ENCODE measurements around the gene ADRA2A.

ADRA2A gene

GRCh38 chr10:111083222-111084095, 6.6 kb downstream of the ADRA2A start:
- no peak for DNase-seq (ENCODE audit: low spot score)

- no peak for DNase-seq (ENCODE audit: low spot score)
Measured at GRCh38 chr10:111084366-111085255, 7.8 kb downstream of the ADRA2A start.

GRCh38 chr10:111085690-111086353, 9.0 kb downstream of the ADRA2A start:
- no peak for DNase-seq (ENCODE audit: low spot score)

- no peak for DNase-seq (ENCODE audit: low spot score)
Measured at GRCh38 chr10:111086574-111086973, 9.7 kb downstream of the ADRA2A start.

- DNase-seq (ENCODE audit: low spot score) = no peak
Measured at GRCh38 chr10:111087331-111087756, 10.5 kb downstream of the ADRA2A start.

- no peak for DNase-seq (ENCODE audit: low spot score)
Measured at GRCh38 chr10:111087968-111088505, 11.2 kb downstream of the ADRA2A start.

DNA sequence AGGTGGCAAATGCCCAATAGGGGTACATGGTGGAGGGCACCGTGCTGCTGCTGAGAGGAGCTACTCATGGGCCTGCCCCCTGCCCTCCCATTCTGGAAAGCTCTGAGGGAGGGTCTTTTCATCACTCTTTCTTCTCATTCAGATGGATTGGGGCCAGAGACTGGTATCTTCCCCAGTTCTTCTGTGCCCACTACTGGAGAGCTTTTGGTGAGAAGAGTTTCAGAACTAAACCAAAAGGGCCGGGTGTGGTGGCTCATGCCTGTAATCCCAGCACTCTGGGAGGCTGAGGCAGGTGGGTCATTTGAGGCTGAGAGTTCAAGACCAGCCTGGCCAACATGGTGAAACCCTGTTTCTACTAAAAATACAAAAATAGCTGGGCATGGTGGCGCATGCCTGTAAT, 12.5 kb downstream of the ADRA2A start:
- no peak for DNase-seq (ENCODE audit: low spot score)

DNA sequence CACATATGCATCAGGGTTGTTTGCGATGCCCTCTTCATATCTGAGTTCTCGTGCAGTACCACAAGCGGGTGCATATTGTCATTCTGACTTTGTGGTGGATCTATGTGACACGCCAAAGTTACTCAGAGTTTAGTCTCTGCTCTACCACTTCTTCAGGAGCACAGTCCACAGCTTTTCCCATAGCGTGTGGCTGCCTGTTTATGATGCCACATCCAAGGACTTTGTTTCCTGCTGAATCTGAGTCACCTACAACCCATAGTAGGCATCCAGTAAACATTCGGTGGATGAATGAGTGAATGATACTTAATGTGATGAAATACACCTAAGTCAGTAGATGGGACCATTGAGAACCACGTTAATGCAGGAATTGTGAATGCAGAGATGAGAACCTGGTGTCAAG, 15.0 kb downstream of the ADRA2A start:
- no peak for DNase-seq (ENCODE audit: low spot score)

DNA sequence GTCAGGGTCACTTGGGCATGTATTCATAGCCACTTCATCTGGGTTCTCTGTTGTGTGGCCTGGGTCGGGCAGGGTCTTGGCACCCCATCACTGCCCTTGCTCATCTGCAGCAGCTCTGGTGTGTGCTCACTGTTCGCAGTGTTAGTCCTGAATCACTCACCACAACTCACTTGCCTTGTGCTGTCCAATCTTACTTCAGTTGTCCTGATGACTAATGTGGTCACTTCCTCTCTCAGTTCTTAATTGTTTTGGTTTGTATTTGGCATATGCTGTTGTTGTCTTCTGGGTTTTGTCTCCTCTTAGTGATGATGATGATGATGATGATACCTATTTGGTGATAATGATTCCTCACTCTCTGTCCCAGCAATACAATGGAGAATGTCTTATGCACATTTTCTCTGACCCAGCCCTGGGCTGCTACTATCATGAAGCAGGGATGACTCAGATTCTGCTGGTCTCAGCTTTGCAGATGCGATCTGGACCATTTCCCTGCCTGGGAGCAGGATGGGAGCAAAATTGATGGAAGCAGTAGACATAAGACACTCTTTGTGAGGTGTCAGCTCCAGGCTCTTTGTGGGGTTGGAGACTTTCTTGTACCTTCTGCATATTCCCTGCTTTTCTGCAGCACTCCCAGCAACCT, 17.0 kb downstream of the ADRA2A start:
- no peak for DNase-seq (ENCODE audit: low spot score)

GRCh38 chr10:111098679-111099437, 22.0 kb downstream of the ADRA2A start:
- no peak for DNase-seq (ENCODE audit: low spot score)

DNA sequence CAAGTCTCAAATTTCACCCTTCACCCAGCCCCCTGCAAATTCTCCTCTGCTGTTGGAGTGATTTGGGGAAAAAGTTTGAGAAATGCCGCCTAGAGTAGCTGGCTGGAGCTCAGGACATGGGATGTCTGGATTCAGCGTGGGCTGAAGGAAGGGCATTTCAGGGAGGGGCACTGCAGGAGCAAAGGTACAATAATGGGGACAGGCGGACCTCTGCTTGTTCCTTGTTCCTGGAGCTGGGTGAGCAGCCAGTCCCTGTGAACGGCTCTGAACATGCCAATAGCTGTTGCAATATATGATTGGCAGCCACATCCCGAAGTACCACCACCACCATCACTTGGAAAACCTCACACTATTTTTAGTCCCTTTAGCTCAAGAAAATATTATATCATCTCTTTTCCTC, 23.4 kb downstream of the ADRA2A start:
- DNase-seq (ENCODE audit: low spot score) = no peak

- DNase-seq (ENCODE audit: low spot score) = no peak
Measured at GRCh38 chr10:111101796-111102195, 25.0 kb downstream of the ADRA2A start.

DNA sequence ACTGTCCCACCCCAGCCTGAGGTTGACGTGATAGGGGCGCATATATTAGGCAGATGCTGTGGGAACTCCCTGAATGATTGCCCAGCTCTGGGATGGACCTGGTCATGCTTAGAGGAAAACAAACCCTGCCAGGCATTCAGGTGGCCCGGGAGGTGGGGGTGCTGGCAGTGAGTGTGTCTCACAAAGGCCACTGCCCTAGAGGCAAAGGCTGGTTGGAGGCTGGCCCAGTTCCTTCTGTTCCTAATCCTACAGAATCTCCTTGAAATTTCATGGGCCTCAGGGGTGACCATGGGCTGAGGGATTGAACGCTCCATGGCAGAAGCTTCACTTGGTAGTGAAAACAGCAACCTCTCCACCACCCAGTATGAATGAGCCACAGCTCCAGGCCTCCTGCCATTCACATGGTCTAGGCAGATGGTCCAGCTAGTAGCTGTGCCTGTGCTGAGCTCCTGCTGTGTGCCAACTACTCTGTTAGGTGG, 25.6 kb downstream of the ADRA2A start:
- DNase-seq (ENCODE audit: low spot score) = peak; percentile 87

DNA sequence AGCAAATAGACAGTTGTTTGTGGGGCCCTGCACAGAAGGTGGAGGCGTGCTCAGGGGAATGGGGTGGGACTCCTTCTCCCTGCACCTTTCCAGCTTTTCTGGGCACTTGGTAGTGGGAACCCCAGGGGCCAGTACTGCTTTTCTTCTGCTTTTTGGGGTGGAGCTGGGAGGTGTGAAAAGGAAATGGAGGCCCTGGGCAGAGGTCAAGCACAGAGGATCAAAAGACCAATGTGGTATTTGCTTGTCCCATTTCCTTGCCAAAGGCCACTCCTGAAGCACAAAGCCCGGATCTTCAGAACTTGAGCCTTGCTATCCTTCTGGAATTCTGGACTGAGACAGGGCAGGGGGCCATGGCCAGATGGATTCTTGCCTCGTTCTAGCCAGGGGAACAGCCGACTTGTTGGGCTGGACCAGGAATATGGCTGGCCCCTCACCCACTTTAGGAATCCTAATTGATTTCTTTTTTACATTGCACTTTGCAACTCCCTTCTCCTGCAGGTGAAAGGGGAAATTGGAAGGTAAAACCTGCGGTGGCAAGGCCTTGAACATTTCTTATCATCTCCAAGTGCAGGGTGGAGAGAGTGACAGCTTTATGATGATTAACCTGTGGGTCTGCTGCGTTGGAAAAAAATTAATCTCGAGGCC, 26.5 kb downstream of the ADRA2A start:
- no peak for DNase-seq (ENCODE audit: low spot score)

GRCh38 chr10:111104811-111105210, 28.0 kb downstream of the ADRA2A start:
- DNase-seq (ENCODE audit: low spot score) = no peak

DNA sequence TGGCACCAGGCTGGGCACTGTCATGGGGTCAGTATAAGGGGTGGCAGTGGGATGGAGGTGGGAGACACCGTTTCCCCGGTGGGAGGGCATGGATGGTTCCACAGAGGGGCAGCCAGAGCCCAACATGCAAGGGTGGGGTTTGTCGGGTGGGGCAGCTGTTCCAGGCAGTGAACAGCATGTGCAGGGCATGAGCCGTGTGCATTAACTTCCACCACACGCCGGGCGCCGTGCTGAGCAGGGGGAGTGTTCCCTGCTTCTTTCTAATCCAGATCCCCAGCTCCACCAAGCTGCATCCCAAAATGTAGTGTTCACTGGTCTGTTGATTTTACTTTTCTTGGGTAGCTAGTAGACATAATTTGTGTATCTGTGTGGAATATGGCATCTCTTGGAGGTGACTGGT, 29.3 kb downstream of the ADRA2A start:
- DNase-seq (ENCODE audit: low spot score) = no peak

GRCh38 chr10:111107023-111107422, 30.2 kb downstream of the ADRA2A start:
- DNase-seq (ENCODE audit: low spot score) = peak; percentile 39

DNA sequence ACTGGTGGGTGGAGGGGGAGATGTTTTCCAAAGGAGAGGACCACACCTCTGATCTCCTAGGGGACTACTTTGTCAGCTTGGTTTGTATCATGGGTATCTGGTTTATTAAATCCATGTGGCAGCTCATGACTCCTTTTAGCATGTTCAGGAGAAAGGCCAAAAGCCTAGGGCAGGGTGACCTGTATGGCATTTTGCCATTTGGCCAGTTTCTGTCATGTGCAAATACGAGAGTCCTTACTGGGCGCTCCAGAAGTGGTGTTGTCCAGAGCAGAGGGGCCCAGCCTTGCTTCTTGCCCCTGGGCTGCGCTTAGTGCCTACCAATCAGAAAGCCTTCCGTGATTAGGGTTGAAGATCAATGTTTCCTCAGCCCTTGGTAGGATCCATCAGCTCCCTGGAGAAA, 31.0 kb downstream of the ADRA2A start:
- no peak for DNase-seq (ENCODE audit: low spot score)

DNA sequence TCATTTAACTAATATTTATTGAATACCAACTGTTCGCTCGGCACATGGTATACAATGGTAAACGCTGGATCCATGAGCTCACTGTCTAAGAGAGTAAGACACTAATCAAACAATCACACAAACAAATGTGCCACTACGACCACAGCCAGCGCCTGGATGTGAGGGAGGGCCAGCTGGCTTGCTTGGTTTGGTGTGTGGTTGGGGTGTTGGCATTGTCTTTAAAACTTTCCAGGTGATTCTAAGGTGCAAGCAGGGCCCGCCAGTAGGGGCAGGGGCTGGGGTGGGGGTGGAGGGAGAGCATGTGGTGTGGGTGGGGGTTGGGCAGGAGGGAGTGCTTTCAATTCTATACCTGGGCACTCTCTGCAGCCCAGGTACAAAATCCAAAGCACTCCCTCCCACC, 31.6 kb downstream of the ADRA2A start:
- no peak for DNase-seq (ENCODE audit: low spot score)
